HCT116 (cell line): ENCODE measurements around the gene NUDT14.

Experiments used
- EGR1 ChIP-seq: IDR thresholded peaks from 2 replicates; pipeline ENCODE4 v1.6.1; 2012; ENCODE audit warnings: low read depth
- TF ChIP-seq, protein P1 (sequence below), 3 experiments: fragments of 200-600 bp in 1 of 3; sonication (generic) in 1 of 3; IDR thresholded peaks in 2 of 3; conservative IDR thresholded peaks in 1 of 3; 2 replicates each; pipeline ENCODE4 v1.5.1; 2012 to 2017; ENCODE audit warnings: low read depth in 2 of 3, low read length in 2 of 3, antibody characterized with exemption in 1 of 3, borderline replicate concordance in 1 of 3, control low read depth in 1 of 3, mild to moderate bottlenecking in 1 of 3, mixed read lengths in 1 of 3, mixed run types in 1 of 3, moderate library complexity in 1 of 3; ENCODE audit not compliant: insufficient read depth in 1 of 3

DNA sequence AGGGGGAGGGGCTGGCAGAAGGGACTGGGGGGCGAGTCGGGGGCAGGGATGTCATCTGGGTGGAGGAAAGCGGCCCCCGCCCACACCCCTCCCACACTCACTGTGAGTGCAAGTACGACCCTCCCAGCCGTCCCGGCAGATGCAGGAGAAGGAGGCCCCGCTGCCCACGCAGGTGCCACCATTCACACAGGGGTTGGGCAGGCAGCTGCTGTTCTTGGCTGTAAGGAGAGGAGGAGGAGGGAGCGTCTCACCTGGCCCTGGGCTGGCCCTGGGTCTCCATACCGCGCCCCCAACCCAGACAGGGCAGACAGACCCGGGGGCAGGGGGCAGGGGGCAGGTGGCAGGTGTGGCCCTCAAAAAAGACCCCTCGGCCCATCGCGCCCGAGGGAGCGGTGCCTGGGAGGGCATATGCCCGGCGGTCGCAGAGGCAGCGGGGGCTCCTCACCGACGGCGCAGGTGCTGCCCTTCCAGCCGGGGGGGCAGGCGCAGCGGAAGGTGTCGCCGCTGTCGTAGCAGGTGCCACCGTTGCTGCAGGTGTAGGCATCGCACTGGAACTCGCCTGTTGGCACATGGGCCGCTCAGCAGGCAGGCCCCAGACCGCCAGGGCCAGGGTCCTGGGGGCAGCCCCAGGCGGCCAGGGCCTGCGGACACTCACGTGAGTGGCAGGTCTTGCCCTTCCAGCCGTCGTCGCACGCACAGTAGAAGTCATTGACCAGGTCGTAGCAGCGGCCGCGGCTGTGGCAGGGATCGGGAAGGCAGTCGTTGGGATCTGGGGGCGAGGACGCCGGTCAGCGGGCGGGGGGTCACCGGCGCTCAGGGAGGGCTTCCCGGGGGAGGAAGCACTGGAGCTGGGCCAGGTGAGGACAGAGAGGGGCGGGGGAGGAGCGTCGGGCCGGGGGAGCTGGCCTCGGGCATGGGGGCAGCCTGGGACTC, 33.2 kb downstream of the NUDT14 start:
- TF ChIP-seq EGR1 = no peak
- TF ChIP-seq, protein P1, sequence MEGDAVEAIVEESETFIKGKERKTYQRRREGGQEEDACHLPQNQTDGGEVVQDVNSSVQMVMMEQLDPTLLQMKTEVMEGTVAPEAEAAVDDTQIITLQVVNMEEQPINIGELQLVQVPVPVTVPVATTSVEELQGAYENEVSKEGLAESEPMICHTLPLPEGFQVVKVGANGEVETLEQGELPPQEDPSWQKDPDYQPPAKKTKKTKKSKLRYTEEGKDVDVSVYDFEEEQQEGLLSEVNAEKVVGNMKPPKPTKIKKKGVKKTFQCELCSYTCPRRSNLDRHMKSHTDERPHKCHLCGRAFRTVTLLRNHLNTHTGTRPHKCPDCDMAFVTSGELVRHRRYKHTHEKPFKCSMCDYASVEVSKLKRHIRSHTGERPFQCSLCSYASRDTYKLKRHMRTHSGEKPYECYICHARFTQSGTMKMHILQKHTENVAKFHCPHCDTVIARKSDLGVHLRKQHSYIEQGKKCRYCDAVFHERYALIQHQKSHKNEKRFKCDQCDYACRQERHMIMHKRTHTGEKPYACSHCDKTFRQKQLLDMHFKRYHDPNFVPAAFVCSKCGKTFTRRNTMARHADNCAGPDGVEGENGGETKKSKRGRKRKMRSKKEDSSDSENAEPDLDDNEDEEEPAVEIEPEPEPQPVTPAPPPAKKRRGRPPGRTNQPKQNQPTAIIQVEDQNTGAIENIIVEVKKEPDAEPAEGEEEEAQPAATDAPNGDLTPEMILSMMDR (IDR thresholded peaks at IDR 0.05 in 2 of 3, conservative IDR thresholded peaks at IDR 0.05 in 1 of 3; ENCODE audit: borderline replicate concordance in 1 of 3, insufficient read depth in 1 of 3, low read depth in 2 of 3, low read length in 2 of 3) = no peak
